Posterior vena cava (tissue), 2 donors: ENCODE measurements around the gene SLC30A5. TPM values are rescaled to one million over a fixed set of nuclear protein-coding genes. Genes with fewer than 3 reads are reported as not detected.
A peak's percentile ranks its signal among the peaks of the same experiment; 100 is the strongest.

Experiments
- DNase-seq: peaks from one replicate; pipeline ENCODE4 v3.0.0-alpha.2; 2020; ENCODE audit warnings: low spot score
- intact Hi-C, 2 donors: fragments of 100-400 bp; cut with DNase I; formaldehyde crosslinking; loops; one replicate each; pipeline versions ENCODE4 v1.14.1 to v1.14.2; 2022 to 2023
- total RNA-seq, 2 donors: library from RNA; stranded (reverse); fragmentation: NEBNext Ultra II Directional; extraction: Animal tissue kit (Norgen Biotek cat#: 25700); gene quantifications; one replicate each; pipeline ENCODE4 v1.2.1, GENCODE V29; 2021
- donor health status: DM: yes; HTN: yes; CAD: no.
- donor health status: DM: yes; HTN: yes; CAD: no.

SLC30A5 gene
- total RNA-seq, 2 donors from 2014 or later = 43.7 to 47.3 TPM

DNA sequence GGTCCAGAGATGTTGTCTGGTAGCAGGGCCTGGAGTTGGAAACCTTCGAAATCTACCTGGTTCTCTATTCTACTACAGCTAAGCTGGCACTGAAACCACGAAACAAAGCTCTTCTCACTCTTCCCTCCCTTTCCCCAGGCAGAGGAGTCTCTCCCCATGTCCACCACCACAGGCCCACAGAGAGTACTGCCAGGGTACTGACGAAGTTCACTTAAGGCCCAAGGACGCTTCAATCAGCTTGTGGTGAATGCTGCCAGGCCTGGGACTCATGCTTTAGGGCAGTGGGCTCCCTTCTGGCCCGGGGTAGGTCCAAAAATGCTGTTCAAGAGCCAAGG lies 55.8 kb downstream of the SLC30A5 start:
- DNase-seq = no peak
- intact Hi-C loops = no loop called here

DNA sequence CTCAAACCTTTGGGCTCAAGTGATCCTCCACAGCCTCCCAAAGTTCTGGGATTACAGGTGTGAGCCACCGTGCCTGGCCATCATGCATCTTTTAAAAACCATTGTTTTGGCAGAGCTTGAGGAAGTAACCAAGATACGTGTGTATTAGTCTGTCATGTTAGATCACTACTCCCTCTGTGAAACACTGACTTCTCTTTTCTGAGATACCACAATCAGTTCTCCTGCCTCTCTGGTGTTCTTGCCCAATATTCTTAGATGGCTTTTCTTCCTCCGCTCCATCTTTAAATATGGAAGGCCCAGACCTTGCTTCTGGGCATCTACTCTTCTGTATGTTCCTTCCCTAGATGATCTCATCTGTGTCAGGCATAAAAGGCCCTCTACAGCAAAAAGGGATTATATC lies 58.9 kb downstream of the SLC30A5 start:
- DNase-seq = no peak
- intact Hi-C loops = no loop called here

DNA sequence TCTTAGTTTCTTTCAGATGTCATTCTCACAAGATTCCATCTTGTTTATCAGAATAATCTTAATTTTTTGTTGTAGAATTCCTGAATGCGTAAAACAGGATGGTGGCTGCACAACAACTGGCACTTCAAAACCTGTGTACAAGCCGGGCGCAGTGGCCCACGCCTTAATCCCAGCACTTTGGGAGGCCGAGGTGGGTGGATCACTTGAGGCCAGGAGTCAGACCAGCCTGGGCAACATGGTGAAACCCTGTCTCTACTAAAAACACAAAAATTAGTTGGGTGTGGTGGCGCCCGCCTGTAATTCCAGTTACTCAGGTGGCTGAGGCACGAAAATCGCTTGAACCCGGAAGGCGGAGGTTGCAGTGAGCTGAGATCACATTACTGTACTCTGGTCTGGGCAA lies 62.6 kb downstream of the SLC30A5 start:
- intact Hi-C loops = no loop called here
- no peak for DNase-seq

DNA sequence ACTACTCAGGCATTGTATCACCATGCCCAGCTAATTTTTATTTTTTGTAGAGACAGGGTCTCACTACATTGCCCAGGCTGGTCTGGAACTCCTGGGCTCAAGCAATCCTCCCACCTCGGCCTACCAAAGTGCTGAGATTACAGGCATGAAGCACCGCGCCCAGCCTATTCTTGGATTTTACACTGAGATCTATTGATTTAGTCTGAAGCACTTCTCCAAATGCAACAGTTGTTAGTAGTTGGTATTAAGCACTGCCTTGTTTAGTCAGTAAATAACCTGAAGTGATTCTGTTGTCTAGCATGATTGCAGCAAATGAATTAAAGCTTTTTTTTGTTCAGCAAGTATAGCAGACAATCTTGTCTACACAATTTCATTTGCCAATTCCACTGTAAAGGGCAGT lies 64.2 kb downstream of the SLC30A5 start:
- intact Hi-C loops = no loop called here
- no peak for DNase-seq

DNA sequence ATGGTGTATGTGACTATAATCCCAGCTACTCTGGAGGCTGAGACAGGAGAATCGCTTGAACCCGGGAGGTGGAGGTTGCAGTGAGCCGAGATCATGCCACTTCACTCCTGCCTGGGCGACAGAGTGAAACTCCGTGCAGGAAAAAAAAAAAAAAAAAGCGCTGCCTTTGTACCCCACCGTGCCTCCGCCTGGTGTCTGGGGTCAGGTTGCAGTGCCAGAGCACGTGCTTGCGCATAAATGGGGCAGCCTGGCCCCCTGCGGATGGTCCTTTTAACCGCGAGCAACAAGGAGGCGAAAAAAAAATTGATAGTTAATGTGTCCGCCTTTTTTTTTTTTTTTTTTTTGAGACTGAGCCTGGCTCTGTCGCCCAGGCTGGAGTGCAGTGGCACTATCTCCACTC lies 66.8 kb downstream of the SLC30A5 start:
- no peak for DNase-seq
- intact Hi-C loops = no loop called here

DNA sequence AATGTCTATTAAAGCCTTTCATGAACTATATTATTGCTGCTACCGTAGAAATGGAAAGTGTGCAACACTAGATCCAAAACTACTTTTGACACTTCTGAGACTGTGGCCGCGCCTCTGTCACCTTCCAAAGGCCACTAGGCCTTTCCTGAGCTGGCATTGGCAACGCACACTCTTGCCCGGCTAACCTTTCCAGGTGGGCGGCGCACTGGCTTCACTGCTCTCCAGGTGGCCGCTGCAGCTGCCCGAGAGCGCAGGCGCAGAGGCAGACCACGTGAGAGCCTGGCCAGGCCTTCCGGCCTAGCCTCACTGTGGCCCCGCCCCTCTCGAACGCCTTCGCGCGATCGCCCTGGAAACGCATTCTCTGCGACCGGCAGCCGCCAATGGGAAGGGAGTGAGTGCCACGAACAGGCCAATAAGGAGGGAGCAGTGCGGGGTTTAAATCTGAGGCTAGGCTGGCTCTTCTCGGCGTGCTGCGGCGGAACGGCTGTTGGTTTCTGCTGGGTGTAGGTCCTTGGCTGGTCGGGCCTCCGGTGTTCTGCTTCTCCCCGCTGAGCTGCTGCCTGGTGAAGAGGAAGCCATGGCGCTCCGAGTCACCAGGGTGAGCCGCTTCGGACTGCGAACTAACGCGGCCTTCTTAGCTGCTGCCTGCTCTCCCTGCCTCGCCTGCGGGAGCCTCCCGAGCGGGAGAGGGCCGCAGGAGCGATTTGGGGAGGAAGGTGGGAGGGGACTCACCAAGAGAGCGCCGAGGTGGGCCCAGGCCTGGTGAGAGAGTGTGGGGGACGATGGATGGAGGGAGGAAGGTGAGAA lies 73.1 kb downstream of the SLC30A5 start, which contains the start of gene CCNB1:
CCNB1 (plus strand) TSS at position 465 of the 807 bp plus-strand sequence; CDS start at position 578, 113 bp downstream.
- intact Hi-C loops = no loop called here
- peak; percentile 99 for DNase-seq

DNA sequence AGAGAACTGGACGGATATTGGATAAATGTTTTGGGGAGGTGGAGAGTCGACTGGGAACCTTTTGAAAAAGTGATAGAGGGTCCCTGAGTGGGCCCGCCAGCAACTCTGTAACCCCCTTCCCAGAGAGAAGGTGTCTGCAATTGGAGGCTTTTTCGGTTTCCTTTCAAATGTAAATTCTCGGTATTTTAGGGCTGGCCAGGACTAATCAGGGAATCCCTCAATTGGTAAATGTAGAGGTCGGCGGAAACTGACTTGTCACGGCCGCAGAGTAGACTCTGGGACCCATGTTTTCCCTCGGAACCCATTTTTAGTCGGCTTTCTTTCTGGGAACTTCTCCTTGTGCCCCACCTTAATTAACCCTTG lies 73.7 kb downstream of the SLC30A5 start:
- intact Hi-C loops = no loop called here
- no peak for DNase-seq

DNA sequence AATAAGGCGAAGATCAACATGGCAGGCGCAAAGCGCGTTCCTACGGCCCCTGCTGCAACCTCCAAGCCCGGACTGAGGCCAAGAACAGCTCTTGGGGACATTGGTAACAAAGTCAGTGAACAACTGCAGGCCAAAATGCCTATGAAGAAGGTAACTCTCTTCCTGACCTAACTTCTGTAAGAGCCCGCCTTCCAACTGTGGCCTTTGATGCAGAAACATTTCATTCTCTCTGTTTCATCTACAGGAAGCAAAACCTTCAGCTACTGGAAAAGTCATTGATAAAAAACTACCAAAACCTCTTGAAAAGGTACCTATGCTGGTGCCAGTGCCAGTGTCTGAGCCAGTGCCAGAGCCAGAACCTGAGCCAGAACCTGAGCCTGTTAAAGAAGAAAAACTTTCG lies 74.1 kb downstream of the SLC30A5 start:
- no peak for DNase-seq
- intact Hi-C loops = no loop called here

DNA sequence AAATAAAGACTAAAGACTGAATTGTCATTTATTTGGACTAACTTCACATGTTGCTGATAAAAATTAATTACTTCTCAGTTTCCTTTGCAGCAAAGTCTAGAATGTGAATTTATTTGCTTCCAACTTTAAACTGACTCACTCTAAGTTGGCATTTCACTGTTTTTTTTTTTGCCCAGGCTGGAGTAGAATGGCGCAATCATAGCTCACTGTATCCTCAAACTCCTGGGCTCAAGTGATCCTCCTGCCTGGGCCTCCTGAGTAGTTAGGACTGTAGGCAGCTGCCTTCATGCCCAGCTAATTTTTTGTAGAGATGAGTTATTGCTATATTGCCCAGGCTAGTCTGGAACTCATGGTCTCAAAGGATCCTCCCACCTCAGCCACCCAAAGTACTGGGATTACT lies 76.7 kb downstream of the SLC30A5 start:
- no peak for DNase-seq
- intact Hi-C loops = no loop called here

DNA sequence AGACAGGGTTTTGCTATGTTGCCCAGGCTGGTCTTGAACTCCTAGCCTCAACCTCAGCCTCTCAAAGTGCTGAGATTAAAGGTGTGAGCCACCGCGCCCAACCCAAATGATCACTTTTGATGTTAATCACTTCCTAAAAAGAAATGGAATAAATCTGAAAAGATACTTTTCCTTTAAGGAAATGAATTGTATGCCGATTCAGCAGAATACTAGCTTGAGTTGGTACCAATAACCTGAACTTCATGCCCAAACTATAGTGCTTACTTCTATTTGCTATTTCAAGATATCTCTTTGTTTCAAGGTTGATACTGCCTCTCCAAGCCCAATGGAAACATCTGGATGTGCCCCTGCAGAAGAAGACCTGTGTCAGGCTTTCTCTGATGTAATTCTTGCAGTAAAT lies 77.2 kb downstream of the SLC30A5 start:
- intact Hi-C loops = no loop called here
- no peak for DNase-seq

Other genes with a start within 250 kb of the SLC30A5 start
- gene CCNB1, start 73.1 kb downstream of the SLC30A5 start, total RNA-seq = 1 to 10 TPM; 2.4 to 2.7 TPM
- gene CENPH, start 95.6 kb downstream of the SLC30A5 start, total RNA-seq = 1 to 10 TPM; 1.9 to 3.0 TPM
- 10 to 100 TPM; 14.6 to 19.5 TPM for gene CDK7, start 140.9 kb downstream of the SLC30A5 start, total RNA-seq
- 1 to 10 TPM; 3.6 to 5.8 TPM for gene CCDC125, start 238.8 kb downstream of the SLC30A5 start, total RNA-seq